Esophagus muscularis mucosa (tissue), 4 donors: ENCODE measurements around the gene CLASP1.

Experiments used
- CTCF ChIP-seq, 3 experiments: fragments of 200-600 bp in 2 of 3; fragments of 450-650 bp in 1 of 3; sonication (generic) in 2 of 3; IDR thresholded peaks; one replicate each; pipeline ENCODE4 v1.5.1; 2017 to 2019; ENCODE audit warnings: antibody characterized with exemption in 3 of 3, mild to moderate bottlenecking in 2 of 3, moderate library complexity in 1 of 3
- EP300 ChIP-seq: sonication (generic); formaldehyde crosslinking; IDR thresholded peaks from one replicate; pipeline ENCODE4 v1.6.1; 2017; ENCODE audit warnings: antibody characterized with exemption
- POLR2A ChIP-seq: fragments of 450-650 bp; IDR thresholded peaks from one replicate; pipeline ENCODE4 v1.6.1; 2017; ENCODE audit warnings: antibody characterized with exemption, moderate library complexity, mild to moderate bottlenecking, low read depth
- POLR2AphosphoS5 ChIP-seq, 2 donors: sonication (generic); formaldehyde crosslinking; IDR thresholded peaks; one replicate each; pipeline ENCODE4 v1.6.1; 2017; ENCODE audit warnings: antibody characterized with exemption in 2 of 2

- no peak for TF ChIP-seq POLR2A
- TF ChIP-seq CTCF (IDR thresholded peaks at IDR 0.05): no peak
- no peak for TF ChIP-seq POLR2AphosphoS5 (IDR thresholded peaks at IDR 0.05)
- TF ChIP-seq EP300: no peak
Observed at GRCh38 chr2:121584741-121585140, 64.5 kb downstream of the CLASP1 start.
